Activated T-cell treated with anti-CD3 and anti-CD28 coated beads, Interleukin-2, amount 50 U/mL, for 24 hours (primary cell): ENCODE data around the gene ELMO1.
A peak's percentile ranks its signal among the peaks of the same experiment; 100 is the strongest.

Source experiments
- DNase-seq: peaks from one replicate; pipeline ENCODE4 v3.0.0-alpha.2; 2020
- H3K27ac Mint-ChIP-seq: 2 replicates; pipeline ENCODE4 v1.8.0; 2020; ENCODE audit warnings: mild to moderate bottlenecking, mixed read lengths
- H3K27me3 Mint-ChIP-seq: 2 replicates; pipeline ENCODE4 v1.8.0; 2020; ENCODE audit warnings: mixed read lengths
- H3K36me3 Mint-ChIP-seq: 2 replicates; pipeline ENCODE4 v1.8.0; 2020; ENCODE audit warnings: low read depth, mixed read lengths
- H3K4me1 Mint-ChIP-seq: 2 replicates; pipeline ENCODE4 v1.8.0; 2020; ENCODE audit warnings: low read depth, mixed read lengths
- H3K4me3 Mint-ChIP-seq: 2 replicates; pipeline ENCODE4 v1.8.0; 2020; ENCODE audit warnings: mild to moderate bottlenecking, moderate library complexity, mixed read lengths
- H3K9me3 Mint-ChIP-seq: 2 replicates; pipeline ENCODE4 v1.8.0; 2020; ENCODE audit warnings: mixed read lengths

Gene ELMO1

DNA sequence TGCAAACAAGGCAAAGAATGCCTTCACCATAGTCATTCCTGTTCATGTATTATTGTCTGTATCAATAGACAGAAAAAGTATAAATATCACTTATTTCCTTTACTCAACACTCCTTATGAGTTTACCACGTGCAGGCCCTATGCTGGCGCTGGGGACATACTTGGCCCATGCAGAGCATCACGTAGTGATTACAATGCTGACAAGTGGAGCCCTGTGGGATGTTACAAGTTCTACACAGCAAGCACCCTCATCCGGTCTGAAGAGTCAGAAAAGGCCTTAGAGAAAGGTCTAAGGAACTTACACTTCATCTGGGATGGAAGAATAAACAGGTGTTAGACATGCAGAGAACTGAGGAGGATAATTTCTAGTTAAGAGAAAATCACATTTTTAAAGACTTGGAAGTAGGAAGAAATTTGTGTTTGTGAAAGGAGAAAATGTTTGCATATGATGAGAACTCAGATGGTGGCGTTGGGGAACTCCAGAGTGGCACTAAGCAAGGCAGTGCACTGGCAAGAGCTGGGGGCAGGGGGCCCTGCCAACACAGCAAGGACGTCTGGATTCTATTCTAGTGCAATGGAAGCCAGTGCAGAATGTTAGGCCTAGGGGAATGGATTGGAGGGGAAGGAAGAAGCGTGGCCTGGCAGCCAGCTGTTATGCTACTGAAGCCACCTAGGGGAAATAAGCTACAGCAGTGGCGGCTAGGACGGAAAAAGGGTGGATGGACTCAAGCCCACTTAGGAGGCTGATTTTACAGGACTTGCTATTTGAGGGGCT, 116.2 kb downstream of the ELMO1 start:
- DNase-seq: no peak
- H3K9me3 Mint-ChIP-seq: peaks cover 4% of the 10 kb centered on the region
- peaks cover 97% of the 10 kb centered on the region for H3K36me3 Mint-ChIP-seq
- H3K27ac Mint-ChIP-seq: peak overlapping the region; percentile 19
- no peak overlapping the region for H3K4me3 Mint-ChIP-seq
- H3K27me3 Mint-ChIP-seq: no peaks in the 10 kb centered on the region
- H3K4me1 Mint-ChIP-seq: peaks cover 87% of the 10 kb centered on the region

DNA sequence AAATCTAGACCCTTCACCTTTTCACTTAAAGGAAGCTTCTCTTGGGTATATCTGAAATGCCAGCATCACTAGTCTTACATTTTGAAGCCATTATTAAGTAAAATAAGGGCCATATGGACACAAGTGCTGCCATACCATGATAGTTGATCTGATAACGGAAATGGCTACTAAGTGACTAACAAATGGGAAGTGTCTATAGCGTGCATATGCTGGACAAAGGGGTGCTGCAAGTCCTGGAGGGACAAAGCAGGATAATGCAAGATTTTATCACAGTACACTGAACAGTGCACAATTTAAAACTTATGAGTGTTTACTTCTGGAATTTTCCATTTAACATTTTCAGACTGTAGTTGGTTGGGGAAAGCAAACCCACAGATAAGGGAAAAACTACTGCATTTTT, 117.9 kb downstream of the ELMO1 start:
- Mint-ChIP-seq H3K36me3 (peaks cover 96% of the 10 kb centered on the region), H3K4me1 (peaks cover 85% of the 10 kb centered on the region), H3K27ac (no peak overlapping the region), H3K27me3 (no peaks in the 10 kb centered on the region), H3K9me3 (peaks cover 4% of the 10 kb centered on the region), H3K4me3 (no peak overlapping the region)
- DNase-seq: no peak

DNA sequence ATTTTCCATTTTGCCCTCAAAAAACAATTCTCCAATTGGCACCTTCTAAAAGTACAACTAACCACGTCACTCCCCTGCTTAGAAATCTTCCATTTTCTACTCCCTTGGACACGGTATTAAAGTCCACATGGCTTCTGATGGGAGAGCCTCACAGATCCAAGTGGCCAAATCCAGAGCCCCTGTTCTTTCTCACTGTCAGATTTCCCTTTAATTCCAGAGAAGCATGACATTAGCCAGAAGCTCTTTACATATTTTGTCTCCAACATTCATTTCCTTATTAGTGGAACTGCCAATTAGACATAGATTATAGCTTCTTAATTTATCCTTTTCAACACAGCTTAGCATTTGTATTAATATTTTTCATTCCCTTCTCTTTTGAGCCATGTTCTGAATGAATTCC, 118.7 kb downstream of the ELMO1 start:
- H3K4me1 Mint-ChIP-seq: peaks cover 79% of the 10 kb centered on the region
- no peak overlapping the region for H3K27ac Mint-ChIP-seq
- DNase-seq: no peak
- no peak overlapping the region for H3K4me3 Mint-ChIP-seq
- peaks cover 96% of the 10 kb centered on the region for H3K36me3 Mint-ChIP-seq
- H3K27me3 Mint-ChIP-seq: no peaks in the 10 kb centered on the region
- peaks cover 4% of the 10 kb centered on the region for H3K9me3 Mint-ChIP-seq

DNA sequence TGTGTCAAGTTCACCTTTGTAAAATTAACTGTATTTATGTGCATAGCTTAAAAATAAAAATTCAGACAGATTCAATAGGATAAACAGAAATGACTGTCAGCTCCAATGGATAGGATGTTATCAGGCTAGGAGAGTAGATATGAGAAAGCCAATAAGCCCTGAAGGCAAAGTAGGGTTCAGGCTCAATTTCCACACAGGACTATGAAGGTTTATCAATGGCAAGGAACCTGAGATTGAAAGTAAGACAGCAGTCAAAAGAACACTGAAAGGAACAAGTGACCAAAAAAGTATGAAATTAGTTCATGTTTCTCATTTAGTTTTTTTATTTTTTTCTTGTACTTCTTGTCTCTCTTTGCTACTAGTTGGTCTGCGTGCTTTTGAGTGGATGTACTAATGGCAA, 121.4 kb downstream of the ELMO1 start:
- H3K9me3 Mint-ChIP-seq: peaks cover 4% of the 10 kb centered on the region
- no peak overlapping the region for H3K4me3 Mint-ChIP-seq
- H3K27ac Mint-ChIP-seq: peak overlapping the region; percentile 88
- peaks cover 53% of the 10 kb centered on the region for H3K4me1 Mint-ChIP-seq
- peaks cover 91% of the 10 kb centered on the region for H3K36me3 Mint-ChIP-seq
- DNase-seq: no peak
- H3K27me3 Mint-ChIP-seq: no peaks in the 10 kb centered on the region

DNA sequence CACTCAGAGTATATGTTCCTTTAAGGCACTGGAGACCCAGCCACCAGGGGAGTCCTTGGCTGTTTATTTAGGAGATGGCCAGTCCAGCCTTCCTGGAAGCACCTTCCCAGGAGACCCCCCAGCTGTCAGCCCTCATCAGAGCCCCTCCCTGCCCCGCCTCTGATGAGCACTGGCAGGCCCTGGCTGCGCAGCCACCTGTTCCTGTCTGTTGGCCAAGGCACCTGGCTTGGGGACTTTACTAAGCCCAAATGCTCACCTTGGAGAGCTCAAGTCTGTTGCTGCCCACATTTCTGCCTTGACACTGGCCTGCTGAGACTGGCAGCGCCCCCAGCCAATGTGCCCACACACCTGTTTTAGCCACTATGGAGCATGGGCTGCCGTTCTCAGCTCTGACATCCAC, 124.7 kb downstream of the ELMO1 start:
- H3K27me3 Mint-ChIP-seq: no peaks in the 10 kb centered on the region
- H3K9me3 Mint-ChIP-seq: no peaks in the 10 kb centered on the region
- H3K4me3 Mint-ChIP-seq: no peak overlapping the region
- H3K4me1 Mint-ChIP-seq: peaks cover 27% of the 10 kb centered on the region
- no peak for DNase-seq
- H3K27ac Mint-ChIP-seq: peak overlapping the region; percentile 24
- H3K36me3 Mint-ChIP-seq: peaks cover 60% of the 10 kb centered on the region

DNA sequence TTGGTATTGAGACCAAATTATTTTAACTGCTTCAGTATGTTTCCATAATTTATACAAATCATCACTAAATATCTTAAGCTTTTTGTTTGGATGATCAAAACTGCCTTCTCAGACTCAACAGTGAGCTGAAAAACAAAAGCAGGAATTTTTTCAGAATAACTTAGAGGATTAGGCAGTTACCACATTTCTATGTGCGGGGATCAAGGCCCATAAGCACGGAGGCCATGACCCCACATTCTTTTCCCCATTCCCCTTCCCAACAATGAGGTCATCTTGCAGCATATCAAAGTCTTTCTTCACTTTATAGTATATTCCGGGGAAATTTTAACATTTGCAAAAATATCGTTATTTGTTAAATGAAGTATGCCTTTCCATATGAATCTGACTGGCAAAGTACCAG, 125.8 kb downstream of the ELMO1 start:
- Mint-ChIP-seq H3K9me3 (no peaks in the 10 kb centered on the region), H3K27ac (no peak overlapping the region)

DNA sequence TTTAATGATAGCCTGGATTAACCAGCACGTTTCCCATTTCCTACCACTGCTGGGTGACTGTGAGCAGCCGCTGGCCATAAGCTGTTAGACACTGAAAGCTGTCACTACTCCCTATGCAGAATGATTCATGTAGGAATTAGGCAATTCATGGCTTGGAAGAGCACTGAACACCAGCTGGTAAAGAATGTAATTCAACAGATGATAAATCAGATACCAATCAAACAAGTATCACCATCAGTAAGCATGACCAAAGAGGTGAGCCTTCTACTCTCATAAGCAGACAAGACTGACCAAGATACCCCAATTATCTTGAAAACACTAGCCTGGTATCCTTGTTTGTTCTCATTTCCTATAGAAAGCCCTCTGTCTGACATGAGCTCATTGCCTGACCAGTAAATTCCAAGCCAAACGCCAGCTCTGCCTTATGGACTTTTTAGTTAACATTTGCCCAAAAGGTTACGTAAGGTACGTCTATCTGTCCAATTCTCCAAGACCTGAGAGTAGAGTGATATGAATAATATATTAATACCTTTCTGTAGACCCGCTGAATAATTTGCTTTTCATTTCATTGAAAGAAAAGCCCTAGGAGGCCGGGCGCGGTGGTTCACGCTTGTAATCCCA, 127.7 kb downstream of the ELMO1 start:
- Mint-ChIP-seq H3K4me1 (peaks cover 21% of the 10 kb centered on the region), H3K4me3 (no peak overlapping the region), H3K36me3 (peaks cover 47% of the 10 kb centered on the region), H3K27ac (no peak overlapping the region), H3K9me3 (no peaks in the 10 kb centered on the region), H3K27me3 (no peaks in the 10 kb centered on the region)
- DNase-seq: no peak

More for the DNA sequence above, 125.8 kb downstream of the ELMO1 start:
- DNase-seq: no peak
- Mint-ChIP-seq H3K27me3 (no peaks in the 10 kb centered on the region), H3K4me1 (peaks cover 20% of the 10 kb centered on the region), H3K36me3 (peaks cover 49% of the 10 kb centered on the region), H3K4me3 (no peak overlapping the region)

DNA sequence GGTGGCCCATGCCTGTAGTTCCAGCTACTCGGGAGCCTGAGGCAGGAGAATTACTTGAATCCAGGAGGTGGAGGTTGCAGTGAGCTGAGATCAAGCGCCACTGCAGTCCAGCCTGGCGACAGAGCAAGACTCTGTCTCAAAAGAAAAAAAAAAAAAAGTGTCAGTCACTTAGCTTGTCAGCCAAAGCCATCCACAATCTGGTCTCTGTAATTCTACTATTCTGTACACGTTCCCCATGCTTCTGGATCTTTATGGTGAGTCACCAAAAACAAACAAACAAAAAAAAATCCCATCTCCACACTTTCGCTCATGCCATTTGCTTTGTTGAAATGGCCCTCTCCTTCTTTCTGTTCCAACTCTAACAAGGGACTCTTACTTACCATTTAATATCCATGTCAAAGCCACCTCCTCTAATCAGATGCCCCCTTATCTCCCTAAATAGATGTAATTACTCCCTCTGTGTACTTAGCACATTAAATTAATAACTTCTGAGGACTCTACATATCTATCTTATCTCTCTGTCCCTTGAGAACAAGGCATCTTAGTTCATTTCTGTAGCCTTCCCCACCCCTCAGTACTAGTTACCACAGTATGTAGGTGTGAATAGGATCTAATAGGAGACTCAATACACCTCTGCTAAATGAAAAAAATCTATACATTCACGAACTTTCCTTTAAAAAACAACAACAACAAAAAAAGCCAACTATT, 128.4 kb downstream of the ELMO1 start:
- no peak overlapping the region for H3K4me3 Mint-ChIP-seq
- no peak overlapping the region for H3K27ac Mint-ChIP-seq
- H3K27me3 Mint-ChIP-seq: no peaks in the 10 kb centered on the region
- no peaks in the 10 kb centered on the region for H3K9me3 Mint-ChIP-seq
- H3K36me3 Mint-ChIP-seq: peaks cover 45% of the 10 kb centered on the region
- DNase-seq: no peak
- peaks cover 22% of the 10 kb centered on the region for H3K4me1 Mint-ChIP-seq

DNA sequence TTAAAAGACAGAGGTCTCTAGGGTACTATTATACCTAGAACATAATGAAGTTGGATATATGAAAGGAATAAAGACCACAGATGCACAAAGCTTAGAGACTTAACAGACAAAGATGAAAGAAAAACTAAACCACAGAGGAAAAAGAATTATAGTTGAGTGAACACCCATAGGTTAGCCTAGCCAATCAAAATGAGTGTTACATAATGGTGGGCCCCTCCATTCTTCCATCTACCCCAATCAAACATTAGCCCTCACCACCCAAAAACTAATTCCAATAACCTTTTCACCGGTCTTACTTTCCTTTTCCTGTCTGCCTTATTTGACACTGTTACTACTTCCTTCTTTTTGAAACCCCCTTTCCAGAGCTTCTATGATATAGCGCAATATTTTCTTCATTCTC, 130.1 kb downstream of the ELMO1 start:
- Mint-ChIP-seq H3K27ac (no peak overlapping the region), H3K27me3 (no peaks in the 10 kb centered on the region), H3K4me3 (no peak overlapping the region), H3K36me3 (peaks cover 45% of the 10 kb centered on the region), H3K9me3 (no peaks in the 10 kb centered on the region), H3K4me1 (peaks cover 37% of the 10 kb centered on the region)
- DNase-seq: no peak

DNA sequence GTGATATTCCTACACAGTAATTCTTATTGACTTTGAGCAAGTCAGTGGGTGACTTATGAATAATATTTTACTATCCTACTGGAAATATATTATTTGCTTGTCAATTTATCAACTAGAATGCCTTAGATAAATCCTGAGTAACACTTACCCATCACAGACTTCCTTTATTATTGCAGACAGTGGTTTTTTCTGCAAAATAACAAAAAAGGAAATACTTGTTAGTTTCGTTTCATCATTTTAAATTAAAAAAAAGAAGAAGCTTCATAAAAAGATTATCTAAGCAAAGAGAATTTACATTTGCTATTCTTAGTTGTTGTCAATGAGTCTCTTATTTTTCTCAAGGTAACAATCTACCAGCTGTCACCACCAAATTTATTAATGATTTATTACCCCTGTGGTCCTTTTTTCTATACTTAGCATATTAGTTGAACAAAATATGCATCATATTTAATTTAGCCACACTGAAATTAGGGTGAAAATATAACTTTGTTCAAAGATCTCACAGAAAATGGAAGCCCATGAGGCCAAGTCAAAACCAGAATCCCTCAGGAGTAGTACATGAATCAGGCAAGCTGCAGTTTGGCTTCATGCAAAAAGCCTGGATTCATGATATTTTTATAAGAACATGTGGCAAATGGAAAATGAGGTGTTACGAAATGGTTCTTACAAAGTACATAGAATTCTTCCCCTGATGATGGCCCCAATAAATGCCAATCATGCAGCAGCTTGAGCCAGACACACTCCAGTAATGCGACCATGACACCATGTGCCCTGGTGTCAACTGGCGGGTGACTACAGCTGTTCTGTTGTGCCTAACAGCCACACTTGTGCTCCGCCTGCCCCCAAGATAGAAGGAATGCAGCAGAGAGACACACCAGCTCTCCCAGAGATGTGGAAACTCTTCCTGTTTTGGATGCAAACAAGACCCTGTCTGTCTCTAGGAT, 132.6 kb downstream of the ELMO1 start:
- Mint-ChIP-seq H3K27me3 (no peaks in the 10 kb centered on the region), H3K4me3 (no peak overlapping the region), H3K4me1 (peaks cover 62% of the 10 kb centered on the region), H3K36me3 (peaks cover 62% of the 10 kb centered on the region), H3K27ac (peak overlapping the region; percentile 26), H3K9me3 (no peaks in the 10 kb centered on the region)
- no peak for DNase-seq

DNA sequence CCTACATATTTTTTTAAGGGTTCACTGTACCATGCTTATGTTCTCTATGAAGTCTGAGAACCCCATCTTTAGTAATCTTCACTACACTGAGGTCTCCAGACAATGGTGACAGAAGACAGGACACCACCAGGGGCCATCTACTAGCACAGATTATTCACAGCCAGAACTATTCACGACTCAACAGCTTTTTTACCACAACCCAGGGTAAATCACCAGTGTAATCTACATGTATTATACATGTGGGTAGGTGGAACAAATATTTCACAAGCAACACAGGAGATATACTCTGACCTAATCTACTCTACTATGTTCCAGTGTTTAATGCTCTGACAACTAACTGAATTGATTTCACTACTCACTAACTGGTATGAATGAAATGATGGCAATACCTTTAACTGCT, 136.1 kb downstream of the ELMO1 start:
- DNase-seq: no peak
- no peak overlapping the region for H3K4me3 Mint-ChIP-seq
- H3K27me3 Mint-ChIP-seq: no peaks in the 10 kb centered on the region
- H3K36me3 Mint-ChIP-seq: peaks cover 94% of the 10 kb centered on the region
- peak overlapping the region; percentile 37 for H3K27ac Mint-ChIP-seq
- peaks cover 88% of the 10 kb centered on the region for H3K4me1 Mint-ChIP-seq
- peaks cover 17% of the 10 kb centered on the region for H3K9me3 Mint-ChIP-seq

DNA sequence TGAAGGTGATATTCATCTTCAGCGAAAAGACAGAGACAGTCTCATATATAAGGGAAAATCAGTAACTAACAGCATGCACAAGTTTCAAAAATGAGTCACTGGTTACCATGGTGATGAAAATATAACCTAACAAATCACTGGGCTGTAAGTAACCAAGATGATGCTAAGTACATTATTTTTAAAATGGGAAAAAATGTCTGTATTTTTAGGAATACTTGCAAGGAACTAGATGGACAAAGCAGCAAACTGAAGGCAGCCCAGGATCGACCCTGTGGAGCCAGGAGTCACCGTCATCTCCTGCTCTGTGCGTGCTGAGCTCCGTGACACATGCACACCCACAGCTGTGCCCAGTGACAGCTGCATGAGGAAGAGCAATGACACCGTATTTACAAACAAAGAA, 137.3 kb downstream of the ELMO1 start:
- Mint-ChIP-seq H3K4me3 (peak overlapping the region; percentile 16), H3K27ac (peak overlapping the region; percentile 78), H3K4me1 (peaks cover 80% of the 10 kb centered on the region), H3K9me3 (peaks cover 17% of the 10 kb centered on the region), H3K36me3 (peaks cover 96% of the 10 kb centered on the region), H3K27me3 (no peaks in the 10 kb centered on the region)
- peak; percentile 48 for DNase-seq

DNA sequence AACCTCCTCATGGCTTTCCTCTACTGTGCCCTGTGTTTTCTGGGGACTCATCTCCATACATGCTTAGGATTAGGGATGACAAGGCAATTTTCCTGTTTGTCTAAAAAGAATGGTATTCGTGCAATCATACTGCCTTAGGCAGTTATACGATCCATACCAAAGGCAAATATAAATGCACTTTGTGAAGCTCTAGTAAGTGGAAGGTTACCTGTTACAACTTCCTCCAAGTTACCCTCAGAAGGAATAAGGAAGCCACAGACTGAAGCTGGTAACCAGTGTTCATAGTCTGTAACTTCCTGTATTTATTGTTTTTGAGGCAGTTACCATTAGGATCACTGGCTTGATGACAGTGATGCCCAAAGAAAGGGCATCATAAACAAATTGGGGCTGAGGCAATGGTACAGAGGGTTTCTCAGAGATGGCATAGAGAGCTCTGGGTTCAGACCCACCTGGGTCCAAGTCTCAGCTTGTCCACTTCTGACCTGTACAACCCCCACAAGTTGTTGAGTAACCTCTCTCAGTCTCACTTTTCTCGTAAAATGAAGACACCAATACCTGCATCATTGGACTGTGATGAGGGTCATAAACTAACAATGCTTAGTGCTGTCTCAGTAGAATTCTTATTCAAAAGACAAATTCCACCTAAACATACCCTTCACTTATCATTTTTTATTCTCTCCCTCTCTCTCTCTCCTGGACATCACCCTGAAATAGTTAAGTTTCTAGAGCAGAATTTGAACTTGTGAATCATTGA, 138.2 kb downstream of the ELMO1 start:
- Mint-ChIP-seq H3K27ac (peak overlapping the region; percentile 78), H3K9me3 (peaks cover 17% of the 10 kb centered on the region), H3K4me1 (peaks cover 77% of the 10 kb centered on the region), H3K4me3 (peak overlapping the region; percentile 10), H3K36me3 (peaks cover 98% of the 10 kb centered on the region), H3K27me3 (no peaks in the 10 kb centered on the region)
- no peak for DNase-seq
